Measurements from ENCODE around the gene CYP19A1.
"Not testable (repeated sequence)": the region's sequence is repeated elsewhere in the genome, so short reads cannot be mapped to it uniquely, and the experiment has no call there.

GRCh38 chr15:51261113-51261512, 77.3 kb downstream of the CYP19A1 start:
- TF ChIP-seq NFATC3 (IDR thresholded peaks at IDR 0.05); POLR2AphosphoS5 (IDR thresholded peaks at IDR 0.05; ENCODE audit: control insufficient read depth, insufficient read depth, low read depth, low read length): not testable (repeated sequence)

Measured in K562 (cell line).